ENCODE data around the gene ATG101. TPM values are rescaled to one million over a fixed set of nuclear protein-coding genes. Genes with fewer than 3 reads are reported as not detected.

Gene ATG101
- total and polyA plus RNA-seq, 9 of the 15 experiments (the other 6 are each of a cell fraction or from before 2014, with no cell fraction given), result 2.9 to 52.4 (median 29.7) TPM

GRCh38 chr12:52023976-52024688 is 45.6 kb upstream of the ATG101 start (continued):
- TF ChIP-seq, protein P1, sequence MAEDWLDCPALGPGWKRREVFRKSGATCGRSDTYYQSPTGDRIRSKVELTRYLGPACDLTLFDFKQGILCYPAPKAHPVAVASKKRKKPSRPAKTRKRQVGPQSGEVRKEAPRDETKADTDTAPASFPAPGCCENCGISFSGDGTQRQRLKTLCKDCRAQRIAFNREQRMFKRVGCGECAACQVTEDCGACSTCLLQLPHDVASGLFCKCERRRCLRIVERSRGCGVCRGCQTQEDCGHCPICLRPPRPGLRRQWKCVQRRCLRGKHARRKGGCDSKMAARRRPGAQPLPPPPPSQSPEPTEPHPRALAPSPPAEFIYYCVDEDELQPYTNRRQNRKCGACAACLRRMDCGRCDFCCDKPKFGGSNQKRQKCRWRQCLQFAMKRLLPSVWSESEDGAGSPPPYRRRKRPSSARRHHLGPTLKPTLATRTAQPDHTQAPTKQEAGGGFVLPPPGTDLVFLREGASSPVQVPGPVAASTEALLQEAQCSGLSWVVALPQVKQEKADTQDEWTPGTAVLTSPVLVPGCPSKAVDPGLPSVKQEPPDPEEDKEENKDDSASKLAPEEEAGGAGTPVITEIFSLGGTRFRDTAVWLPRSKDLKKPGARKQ (CRISPR knock-in tag; IDR thresholded peaks at IDR 0.05), result no peak
- TF ChIP-seq RBM39 (optimal IDR thresholded peaks at IDR 0.05; ENCODE audit: low read depth, low read length) (no peak), ZNF431 (CRISPR knock-in tag; IDR thresholded peaks at IDR 0.05) (0 out of 2 replicates have a peak, but pooled peaks have one; percentile 2), ZNF24 (IDR thresholded peaks at IDR 0.05) (0 out of 2 replicates have a peak, but pooled peaks have one; percentile 3), LEF1 (IDR thresholded peaks at IDR 0.05) (no peak), ETV5 (CRISPR knock-in tag; IDR thresholded peaks at IDR 0.05; ENCODE audit: low read depth) (no peak), MAZ (CRISPR knock-in tag; conservative IDR thresholded peaks at IDR 0.05 in 1 of 2, IDR thresholded peaks at IDR 0.05 in 1 of 2) (0 out of 4 replicates have a peak, but pooled peaks of 1 of the 2 experiments have one; percentile 3), ZNF316 (IDR thresholded peaks at IDR 0.05) (no peak), OTX1 (CRISPR knock-in tag; IDR thresholded peaks at IDR 0.05) (no peak), SP2 (IDR thresholded peaks at IDR 0.05; ENCODE audit: extremely low read depth, low read depth, low read length, poor library complexity, severe bottlenecking) (no peak), CBFB (CRISPR knock-in tag; IDR thresholded peaks at IDR 0.05) (0 out of 2 replicates have a peak, but pooled peaks have one; percentile 50), PTBP1 (IDR thresholded peaks at IDR 0.05; ENCODE audit: low read depth, low read length) (no peak)
- TF ChIP-seq, protein P2, sequence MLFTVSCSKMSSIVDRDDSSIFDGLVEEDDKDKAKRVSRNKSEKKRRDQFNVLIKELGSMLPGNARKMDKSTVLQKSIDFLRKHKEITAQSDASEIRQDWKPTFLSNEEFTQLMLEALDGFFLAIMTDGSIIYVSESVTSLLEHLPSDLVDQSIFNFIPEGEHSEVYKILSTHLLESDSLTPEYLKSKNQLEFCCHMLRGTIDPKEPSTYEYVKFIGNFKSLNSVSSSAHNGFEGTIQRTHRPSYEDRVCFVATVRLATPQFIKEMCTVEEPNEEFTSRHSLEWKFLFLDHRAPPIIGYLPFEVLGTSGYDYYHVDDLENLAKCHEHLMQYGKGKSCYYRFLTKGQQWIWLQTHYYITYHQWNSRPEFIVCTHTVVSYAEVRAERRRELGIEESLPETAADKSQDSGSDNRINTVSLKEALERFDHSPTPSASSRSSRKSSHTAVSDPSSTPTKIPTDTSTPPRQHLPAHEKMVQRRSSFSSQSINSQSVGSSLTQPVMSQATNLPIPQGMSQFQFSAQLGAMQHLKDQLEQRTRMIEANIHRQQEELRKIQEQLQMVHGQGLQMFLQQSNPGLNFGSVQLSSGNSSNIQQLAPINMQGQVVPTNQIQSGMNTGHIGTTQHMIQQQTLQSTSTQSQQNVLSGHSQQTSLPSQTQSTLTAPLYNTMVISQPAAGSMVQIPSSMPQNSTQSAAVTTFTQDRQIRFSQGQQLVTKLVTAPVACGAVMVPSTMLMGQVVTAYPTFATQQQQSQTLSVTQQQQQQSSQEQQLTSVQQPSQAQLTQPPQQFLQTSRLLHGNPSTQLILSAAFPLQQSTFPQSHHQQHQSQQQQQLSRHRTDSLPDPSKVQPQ (CRISPR knock-in tag; IDR thresholded peaks at IDR 0.05; ENCODE audit: borderline replicate concordance), result no peak
- TF ChIP-seq, protein P3, sequence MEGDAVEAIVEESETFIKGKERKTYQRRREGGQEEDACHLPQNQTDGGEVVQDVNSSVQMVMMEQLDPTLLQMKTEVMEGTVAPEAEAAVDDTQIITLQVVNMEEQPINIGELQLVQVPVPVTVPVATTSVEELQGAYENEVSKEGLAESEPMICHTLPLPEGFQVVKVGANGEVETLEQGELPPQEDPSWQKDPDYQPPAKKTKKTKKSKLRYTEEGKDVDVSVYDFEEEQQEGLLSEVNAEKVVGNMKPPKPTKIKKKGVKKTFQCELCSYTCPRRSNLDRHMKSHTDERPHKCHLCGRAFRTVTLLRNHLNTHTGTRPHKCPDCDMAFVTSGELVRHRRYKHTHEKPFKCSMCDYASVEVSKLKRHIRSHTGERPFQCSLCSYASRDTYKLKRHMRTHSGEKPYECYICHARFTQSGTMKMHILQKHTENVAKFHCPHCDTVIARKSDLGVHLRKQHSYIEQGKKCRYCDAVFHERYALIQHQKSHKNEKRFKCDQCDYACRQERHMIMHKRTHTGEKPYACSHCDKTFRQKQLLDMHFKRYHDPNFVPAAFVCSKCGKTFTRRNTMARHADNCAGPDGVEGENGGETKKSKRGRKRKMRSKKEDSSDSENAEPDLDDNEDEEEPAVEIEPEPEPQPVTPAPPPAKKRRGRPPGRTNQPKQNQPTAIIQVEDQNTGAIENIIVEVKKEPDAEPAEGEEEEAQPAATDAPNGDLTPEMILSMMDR (IDR thresholded peaks at IDR 0.05 in 2 of 3, conservative IDR thresholded peaks at IDR 0.05 in 1 of 3; ENCODE audit: insufficient read depth in 2 of 3, low read depth in 1 of 3, low read length in 3 of 3), result peak in 1 of 3 experiments; percentile 41; a peak in 1 of 6 replicates

Measured in K562 (cell line).